GM19023 (cell line): ENCODE data around the gene PHF14.
A peak's percentile ranks its signal among the peaks of the same experiment; 100 is the strongest.

Experiments
- ATAC-seq: cut with Tn5 transposase; IDR thresholded peaks from one replicate; pipeline ENCODE4 v1.9.1; 2021; ENCODE audit warnings: mild to moderate bottlenecking, moderate library complexity; ENCODE audit not compliant: unreplicated experiment

PHF14 gene

GRCh38 chr7:11206177-11206899, 232.7 kb downstream of the PHF14 start:
- no peak for ATAC-seq

- ATAC-seq: no peak
Measured at GRCh38 chr7:11207565-11207964, 233.9 kb downstream of the PHF14 start.

GRCh38 chr7:11208883-11209465, 235.3 kb downstream of the PHF14 start:
- no peak for ATAC-seq

- no peak for ATAC-seq
Measured at GRCh38 chr7:11210374-11210773, 236.7 kb downstream of the PHF14 start.

GRCh38 chr7:11212080-11212711, 238.5 kb downstream of the PHF14 start:
- ATAC-seq: peak; percentile 83

- ATAC-seq: no peak
Measured at GRCh38 chr7:11212816-11213215, 239.1 kb downstream of the PHF14 start.

GRCh38 chr7:11213266-11213665, 239.6 kb downstream of the PHF14 start:
- ATAC-seq: no peak

- ATAC-seq: no peak
Measured at GRCh38 chr7:11216276-11216675, 242.6 kb downstream of the PHF14 start.

- no peak for ATAC-seq
Measured at GRCh38 chr7:11217848-11218565, 244.3 kb downstream of the PHF14 start.
